H1 (cell line): ENCODE data around the gene CYP2A6. TPM values are rescaled to one million over a fixed set of nuclear protein-coding genes. Genes with fewer than 3 reads are reported as not detected.

Experiments
- ASH2L ChIP-seq: fragments of 200-600, 300-600 bp; sonication (generic); IDR thresholded peaks from one replicate; pipeline ENCODE4 v1.7.1; 2017; ENCODE audit warnings: low read length
- ATF3 ChIP-seq: IDR thresholded peaks from 2 replicates; pipeline ENCODE4 v1.6.1; 2011; ENCODE audit warnings: low read depth, mild to moderate bottlenecking, low read length; ENCODE audit not compliant: insufficient read depth
- CHD2 ChIP-seq: IDR thresholded peaks from 2 replicates; pipeline ENCODE4 v1.6.1; 2012; ENCODE audit warnings: low read length, improper control_type of control experiment
- CREB1 ChIP-seq: IDR thresholded peaks from 2 replicates; pipeline ENCODE4 v1.6.1; 2012; ENCODE audit warnings: inconsistent platforms
- EGR1 ChIP-seq: IDR thresholded peaks from 2 replicates; pipeline ENCODE4 v1.6.1; 2011; ENCODE audit warnings: low read depth, low read length, borderline replicate concordance
- JUND ChIP-seq: IDR thresholded peaks from 2 replicates; pipeline ENCODE4 v1.6.1; 2011; ENCODE audit warnings: mild to moderate bottlenecking, improper control_type of control experiment, low read length
- PHF8 ChIP-seq: fragments of 200-600 bp; sonication (generic); conservative IDR thresholded peaks from 2 replicates; pipeline ENCODE4 v1.7.1; 2012; ENCODE audit warnings: low read depth, mild to moderate bottlenecking, inconsistent platforms, low read length, moderate library complexity
- SIN3A ChIP-seq, 2 experiments: IDR thresholded peaks in 1 of 2; conservative IDR thresholded peaks in 1 of 2; 2 replicates each; pipeline ENCODE4 v1.6.1; 2011 to 2012; ENCODE audit warnings: low read length in 2 of 2, improper control_type of control experiment in 1 of 2, low read depth in 1 of 2, mild to moderate bottlenecking in 1 of 2
- SP1 ChIP-seq: IDR thresholded peaks from 2 replicates; pipeline ENCODE4 v1.6.1; 2011; ENCODE audit warnings: low read depth, low read length
- SP4 ChIP-seq: IDR thresholded peaks from 2 replicates; pipeline ENCODE4 v1.6.1; 2012; ENCODE audit warnings: low read length, inconsistent platforms
- TBP ChIP-seq: IDR thresholded peaks from 2 replicates; pipeline ENCODE4 v1.6.1; 2011; ENCODE audit warnings: low read depth, low read length, improper control_type of control experiment
- ZNF274 ChIP-seq: IDR thresholded peaks from 2 replicates; pipeline ENCODE4 v1.7.0; 2012; ENCODE audit warnings: low read length, borderline replicate concordance; ENCODE audit errors: extremely low read depth
- polyA plus RNA-seq, 7 experiments: library from polyadenylated mRNA; depleted of rRNA in 3 of 7; stranded (reverse) in 5 of 7; unstranded in 2 of 7; fragments of >200 nt in 5 of 7; fragments of 200-250 nt in 2 of 7; gene quantifications; 1 replicate in 5 of 7; 2 replicates in 1 of 7; 4 replicates in 1 of 7; pipeline versions ENCODE4 v1.2.1 to v1.2.3, GENCODE V29; 2011 to 2013; ENCODE audit warnings: missing spikeins in 2 of 7, mixed read lengths in 2 of 7
- total RNA-seq: library from RNA; stranded (reverse); fragmentation: NEBNext Ultra II Directional; extraction: Animal tissue kit (Norgen Biotek cat#: 25700); gene quantifications from 2 replicates; pipeline ENCODE4 v1.2.1, GENCODE V29; 2021
- TF ChIP-seq, protein P1 (sequence below): IDR thresholded peaks from 2 replicates; pipeline ENCODE4 v1.6.1; 2011; ENCODE audit warnings: low read length, improper control_type of control experiment

Gene CYP2A6
- total and polyA plus RNA-seq, 2 of the 8 experiments (the other 6 are each of a cell fraction or from before 2014, with no cell fraction given): 0.33 TPM; not detected in 1

GRCh38 chr19:40798683-40799557 is 51.3 kb downstream of the CYP2A6 start, which contains the start of gene EGLN2 (continued):
- TF ChIP-seq SP1: peak; percentile 74
- peak; percentile 18; the same call in 1 of the 2 replicates for TF ChIP-seq JUND
- TF ChIP-seq TBP: no peak
- TF ChIP-seq ZNF274: no peak
- peak; percentile 77 for TF ChIP-seq ASH2L
- peak; percentile 84 for TF ChIP-seq PHF8
- TF ChIP-seq EGR1: no peak
- 0 out of 2 replicates have a peak, but pooled peaks have one; percentile 32 for TF ChIP-seq CHD2
- peak; percentile 60; the same call in 1 of the 2 replicates for TF ChIP-seq ATF3
- peak; percentile 83; the same call in 1 of the 2 replicates for TF ChIP-seq SP4
- TF ChIP-seq, protein P1, sequence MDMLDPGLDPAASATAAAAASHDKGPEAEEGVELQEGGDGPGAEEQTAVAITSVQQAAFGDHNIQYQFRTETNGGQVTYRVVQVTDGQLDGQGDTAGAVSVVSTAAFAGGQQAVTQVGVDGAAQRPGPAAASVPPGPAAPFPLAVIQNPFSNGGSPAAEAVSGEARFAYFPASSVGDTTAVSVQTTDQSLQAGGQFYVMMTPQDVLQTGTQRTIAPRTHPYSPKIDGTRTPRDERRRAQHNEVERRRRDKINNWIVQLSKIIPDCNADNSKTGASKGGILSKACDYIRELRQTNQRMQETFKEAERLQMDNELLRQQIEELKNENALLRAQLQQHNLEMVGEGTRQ: peak; percentile 81
- peak; percentile 36 for TF ChIP-seq CREB1
- no peak; a peak in 1 of 4 replicates for TF ChIP-seq SIN3A (conservative IDR thresholded peaks at IDR 0.05 in 1 of 2, IDR thresholded peaks at IDR 0.05 in 1 of 2; ENCODE audit: low read depth in 1 of 2, low read length in 2 of 2)
